ENCODE measurements around the gene CLCN5.

Gene CLCN5

GRCh38 chrX:49986058-49986457 is 63.7 kb downstream of the CLCN5 start:
- no peak for TF ChIP-seq CTCF (IDR thresholded peaks at IDR 0.05; ENCODE audit: low read depth, low read length)
- no peak for DNase-seq (ENCODE audit: extremely low read depth, low read depth)

- no peak for TF ChIP-seq CTCF (IDR thresholded peaks at IDR 0.05; ENCODE audit: low read depth, low read length)
- DNase-seq (ENCODE audit: extremely low read depth, low read depth): no peak
These were observed 65.3 kb downstream of the CLCN5 start for GRCh38 chrX:49987651-49988050.

GRCh38 chrX:49988143-49988542 is 65.7 kb downstream of the CLCN5 start:
- DNase-seq (ENCODE audit: extremely low read depth, low read depth): no peak
- no peak for TF ChIP-seq CTCF (IDR thresholded peaks at IDR 0.05; ENCODE audit: low read depth, low read length)

- no peak for DNase-seq (ENCODE audit: extremely low read depth, low read depth)
- TF ChIP-seq CTCF (IDR thresholded peaks at IDR 0.05; ENCODE audit: low read depth, low read length): no peak
These were observed 69.4 kb downstream of the CLCN5 start for GRCh38 chrX:49991758-49992157.

- no peak for DNase-seq (ENCODE audit: extremely low read depth, low read depth)
- TF ChIP-seq CTCF (IDR thresholded peaks at IDR 0.05; ENCODE audit: low read depth, low read length): no peak
These were observed 70.5 kb downstream of the CLCN5 start for GRCh38 chrX:49992853-49993252.

GRCh38 chrX:49993661-49994060 is 71.3 kb downstream of the CLCN5 start:
- DNase-seq (ENCODE audit: extremely low read depth, low read depth): no peak
- TF ChIP-seq CTCF (IDR thresholded peaks at IDR 0.05; ENCODE audit: low read depth, low read length): no peak

GRCh38 chrX:49995107-49995731 is 72.8 kb downstream of the CLCN5 start:
- no peak for TF ChIP-seq CTCF (IDR thresholded peaks at IDR 0.05; ENCODE audit: low read depth, low read length)
- DNase-seq (ENCODE audit: extremely low read depth, low read depth): no peak
